ENCODE data around the gene ERFE.
A peak's percentile ranks its signal among the peaks of the same experiment; 100 is the strongest.

Gene ERFE

DNA sequence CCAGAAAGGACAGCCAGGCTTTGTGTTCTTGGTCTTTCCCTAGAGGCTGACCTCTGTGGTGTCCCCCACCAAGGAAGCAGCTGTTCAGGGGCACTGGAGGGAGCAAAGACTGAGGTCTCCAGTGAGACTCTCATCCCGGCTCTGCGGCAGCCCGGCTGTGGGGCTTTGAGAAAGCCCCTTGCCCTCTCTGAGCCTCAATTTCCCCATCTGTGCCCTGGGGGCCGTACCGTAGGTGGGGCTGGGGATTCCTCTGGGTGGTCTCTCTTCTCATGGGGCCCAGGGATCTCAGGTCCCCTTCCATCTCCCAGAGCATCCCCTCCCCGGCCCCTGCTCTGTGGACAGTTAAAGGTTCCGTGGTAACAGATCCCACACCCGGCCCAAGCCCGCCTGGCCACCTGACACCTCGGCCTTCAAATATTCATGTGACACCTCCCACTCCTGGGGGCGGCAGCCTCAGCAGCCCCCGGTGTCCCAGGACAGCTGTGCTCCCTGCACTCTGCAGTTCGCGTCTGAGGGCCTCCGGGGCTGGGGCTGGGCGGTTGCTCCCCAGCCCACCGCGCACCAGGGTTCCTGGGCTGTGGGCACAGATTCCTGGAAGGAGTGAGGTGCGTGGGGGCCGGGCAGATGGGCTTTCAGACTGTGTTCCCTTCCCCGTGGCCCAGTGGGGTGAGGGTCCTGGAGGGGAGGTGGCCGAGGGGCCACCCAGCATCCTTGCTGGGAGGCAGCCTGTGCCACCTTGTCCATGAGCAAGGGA is 35.4 kb upstream of the ERFE start:
- Mint-ChIP-seq H3K9me3 (no peaks in the 10 kb centered on the region), H3K27me3 (no peaks in the 10 kb centered on the region), H3K36me3 (ENCODE audit: low read depth) (no peaks in the 10 kb centered on the region), H3K4me3 (no peak overlapping the region), H3K27ac (no peak overlapping the region), H3K4me1 (no peaks in the 10 kb centered on the region)
- no peak for DNase-seq
- ATAC-seq, result no peak

DNA sequence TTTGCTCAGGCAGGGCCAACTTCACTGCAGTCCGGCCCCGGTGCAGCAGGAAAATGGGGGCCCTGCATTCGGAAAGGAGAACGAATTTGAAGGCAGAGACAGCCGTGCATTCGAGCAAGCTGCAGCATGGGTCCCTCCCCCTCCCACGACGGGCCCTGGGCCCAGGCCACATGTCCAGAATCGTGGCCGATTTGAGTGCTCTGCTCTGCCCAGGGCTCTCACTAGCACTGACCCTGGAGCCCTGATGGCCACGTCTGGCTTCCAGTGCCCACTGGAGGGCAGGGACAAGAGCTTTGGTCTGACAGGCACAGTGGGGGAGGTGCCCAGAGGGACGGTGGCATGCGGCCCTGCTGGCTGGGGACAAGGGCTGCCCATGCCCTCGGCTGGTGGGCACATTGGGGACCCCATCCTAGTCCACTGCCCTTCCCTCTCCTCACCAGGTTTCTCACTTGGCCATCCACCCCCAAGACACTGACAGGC is 34.7 kb upstream of the ERFE start:
- H3K36me3 Mint-ChIP-seq (ENCODE audit: low read depth), result no peaks in the 10 kb centered on the region
- no peak overlapping the region for H3K27ac Mint-ChIP-seq
- no peak overlapping the region for H3K4me3 Mint-ChIP-seq
- no peaks in the 10 kb centered on the region for H3K27me3 Mint-ChIP-seq
- no peaks in the 10 kb centered on the region for H3K4me1 Mint-ChIP-seq
- ATAC-seq (no peak), DNase-seq (no peak)
- no peaks in the 10 kb centered on the region for H3K9me3 Mint-ChIP-seq

DNA sequence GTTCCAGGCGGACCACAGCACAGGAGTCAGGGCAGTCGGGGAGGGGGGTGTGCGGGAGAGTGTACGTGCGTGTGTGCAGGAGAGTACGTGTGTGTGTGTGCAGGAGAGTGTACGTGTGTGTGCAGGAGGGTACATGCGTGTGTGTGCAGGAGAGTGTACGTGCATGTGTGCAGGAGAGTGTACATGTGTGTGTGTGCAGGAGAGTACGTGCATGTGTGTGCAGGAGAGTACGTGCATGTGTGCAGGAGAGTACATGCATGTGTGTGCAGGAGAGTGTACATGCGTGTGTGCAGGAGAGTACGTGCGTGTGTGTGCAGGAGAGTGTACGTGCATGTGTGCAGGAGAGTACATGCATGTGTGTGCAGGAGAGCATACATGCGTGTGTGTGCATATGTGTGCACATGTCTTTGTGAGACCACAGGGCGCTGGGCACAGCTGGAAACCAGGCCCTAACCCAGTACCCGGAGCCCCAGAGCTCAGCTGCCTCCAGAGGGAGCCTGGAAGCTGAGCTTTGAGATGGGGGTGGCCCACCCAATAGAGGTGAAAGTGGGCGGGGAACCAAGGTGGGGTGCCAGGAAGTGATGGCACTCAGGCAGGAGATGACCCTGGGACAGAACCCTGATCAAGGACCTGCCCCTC is 34.2 kb upstream of the ERFE start:
- H3K9me3 Mint-ChIP-seq, result no peaks in the 10 kb centered on the region
- no peak overlapping the region for H3K27ac Mint-ChIP-seq
- DNase-seq (no peak), ATAC-seq (no peak)
- H3K4me3 Mint-ChIP-seq, result no peak overlapping the region
- H3K36me3 Mint-ChIP-seq (ENCODE audit: low read depth), result no peaks in the 10 kb centered on the region
- H3K4me1 Mint-ChIP-seq, result no peaks in the 10 kb centered on the region
- no peaks in the 10 kb centered on the region for H3K27me3 Mint-ChIP-seq

DNA sequence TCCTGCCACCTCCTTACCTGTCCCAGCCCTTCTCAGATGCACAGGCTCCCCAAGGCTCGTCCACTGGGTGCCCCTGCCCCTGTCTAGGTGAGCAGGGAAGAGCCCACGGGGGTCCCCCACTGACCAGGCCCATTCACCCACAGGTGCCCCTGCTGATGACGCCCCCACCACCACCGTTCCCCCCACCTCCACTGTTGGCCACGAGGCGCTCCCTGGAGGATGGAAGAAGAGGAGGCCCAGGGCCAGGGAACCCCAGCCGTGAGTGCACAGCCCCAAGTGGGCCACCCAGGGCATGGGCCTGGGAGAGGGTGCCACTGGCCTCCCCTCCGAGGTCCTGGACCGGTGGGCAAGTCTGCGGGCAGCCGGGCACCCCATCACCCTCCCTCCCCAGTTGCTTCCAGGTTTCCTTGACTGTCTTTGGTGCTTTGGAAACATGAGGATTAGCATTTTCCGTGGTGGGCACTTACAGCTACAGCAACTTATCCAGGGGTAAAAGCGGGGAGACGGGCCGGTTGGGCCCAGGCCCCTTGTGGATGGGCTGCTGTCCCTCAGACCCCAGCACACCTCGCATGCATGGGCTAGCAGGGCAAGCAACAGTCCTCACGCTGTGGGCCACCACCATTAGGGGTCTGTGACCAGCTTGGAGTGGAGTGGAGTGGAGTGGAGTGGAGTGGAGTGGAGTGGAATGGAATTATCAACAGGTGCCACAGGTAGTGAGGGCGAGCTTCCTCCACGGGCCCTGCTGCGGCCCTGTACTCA is 33.5 kb upstream of the ERFE start:
- Mint-ChIP-seq H3K27ac (no peak overlapping the region), H3K36me3 (ENCODE audit: low read depth) (no peaks in the 10 kb centered on the region), H3K4me3 (no peak overlapping the region), H3K9me3 (no peaks in the 10 kb centered on the region), H3K4me1 (no peaks in the 10 kb centered on the region), H3K27me3 (no peaks in the 10 kb centered on the region)
- ATAC-seq (no peak), DNase-seq (no peak)

DNA sequence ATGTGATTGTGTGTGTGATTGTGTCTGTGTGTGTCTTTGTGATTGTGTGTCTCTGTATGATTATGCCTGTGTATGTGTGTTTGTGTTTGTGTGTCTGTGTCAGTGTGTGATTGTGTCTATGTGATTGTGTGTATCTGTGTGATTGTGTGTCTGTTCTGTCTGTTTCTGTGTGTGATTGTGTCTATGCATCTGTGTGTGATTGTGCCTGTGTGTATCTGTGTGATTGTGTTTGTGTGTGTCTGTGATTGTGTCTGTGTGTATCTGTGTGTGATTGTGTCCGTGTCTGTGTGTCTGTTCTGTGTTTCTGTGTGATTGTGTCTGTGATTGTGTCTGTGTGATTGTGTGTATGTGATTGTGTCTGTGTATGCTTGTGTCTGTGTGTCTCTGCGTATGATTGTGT is 32.4 kb upstream of the ERFE start:
- H3K9me3 Mint-ChIP-seq, result no peaks in the 10 kb centered on the region
- H3K4me1 Mint-ChIP-seq, result no peaks in the 10 kb centered on the region
- no peak overlapping the region for H3K27ac Mint-ChIP-seq
- no peak overlapping the region for H3K4me3 Mint-ChIP-seq
- ATAC-seq (no peak), DNase-seq (no peak)
- H3K27me3 Mint-ChIP-seq, result no peaks in the 10 kb centered on the region
- no peaks in the 10 kb centered on the region for H3K36me3 Mint-ChIP-seq (ENCODE audit: low read depth)

DNA sequence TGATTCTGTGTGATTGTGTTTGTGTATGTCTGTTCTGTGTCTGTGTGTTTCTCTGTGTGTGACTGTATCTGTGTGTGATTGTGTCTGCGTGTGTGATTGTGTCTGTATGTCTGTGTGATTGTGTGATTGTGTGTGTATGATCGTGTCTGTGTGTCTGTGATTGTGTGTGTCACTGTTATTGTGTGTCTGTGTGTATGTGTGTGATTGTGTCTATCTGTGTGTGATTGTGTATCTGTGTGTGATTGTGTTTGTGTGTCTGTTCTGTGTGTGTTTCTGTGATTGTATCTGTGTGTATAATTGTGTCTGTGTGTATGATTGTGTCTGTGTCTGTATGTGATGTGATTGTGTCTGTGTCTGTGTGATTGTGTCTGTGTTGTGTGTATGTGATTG is 32.0 kb upstream of the ERFE start:
- DNase-seq (no peak), ATAC-seq (no peak)
- Mint-ChIP-seq H3K9me3 (no peaks in the 10 kb centered on the region), H3K27ac (no peak overlapping the region), H3K4me1 (no peaks in the 10 kb centered on the region), H3K27me3 (no peaks in the 10 kb centered on the region), H3K36me3 (ENCODE audit: low read depth) (no peaks in the 10 kb centered on the region), H3K4me3 (no peak overlapping the region)

DNA sequence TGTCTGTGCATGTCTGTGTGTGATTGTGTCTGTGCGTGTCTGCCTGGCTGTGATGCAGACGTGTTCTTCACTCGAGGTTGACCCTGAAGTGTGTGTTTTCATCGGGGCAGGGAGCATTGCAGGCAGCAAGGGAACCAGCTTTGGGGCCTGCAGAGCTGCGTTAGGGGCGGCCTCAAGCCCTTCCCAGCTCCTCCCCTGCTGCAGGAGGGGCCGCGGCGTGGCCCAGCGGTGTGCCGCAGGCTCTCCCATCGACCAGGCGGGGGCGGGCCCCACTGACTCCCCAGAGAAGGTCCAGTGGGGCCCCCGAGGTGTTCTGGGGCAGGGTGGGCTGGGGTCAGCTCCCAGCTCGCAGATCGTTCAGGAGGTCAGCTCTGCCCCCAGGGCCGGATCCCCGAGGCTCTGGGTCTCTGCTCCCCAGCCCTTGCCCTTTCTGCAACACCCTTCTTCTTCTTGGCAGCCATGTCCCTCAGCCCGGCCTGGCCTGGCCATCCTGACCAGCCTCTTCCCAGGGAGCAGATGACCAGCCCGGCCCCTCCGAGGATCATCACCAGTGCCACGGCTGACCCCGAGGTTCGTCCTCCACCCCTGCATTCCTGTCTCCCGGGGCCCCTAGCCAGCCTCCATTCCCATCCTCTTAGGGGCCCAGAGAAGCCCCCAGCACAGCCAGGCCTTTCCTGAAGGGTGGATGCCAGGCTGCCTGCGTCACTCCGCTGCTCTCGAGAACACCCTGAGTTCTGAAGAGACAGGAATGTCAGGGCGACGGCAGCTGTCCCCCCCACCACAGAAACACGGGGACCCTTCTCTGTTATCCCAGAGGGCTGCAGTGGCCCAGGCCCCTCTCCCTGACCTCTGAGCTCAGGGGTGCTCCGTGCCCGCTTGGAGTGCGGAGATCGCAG is 31.4 kb upstream of the ERFE start:
- Mint-ChIP-seq H3K9me3 (no peaks in the 10 kb centered on the region), H3K36me3 (ENCODE audit: low read depth) (no peaks in the 10 kb centered on the region), H3K27ac (no peak overlapping the region), H3K4me1 (no peaks in the 10 kb centered on the region), H3K27me3 (no peaks in the 10 kb centered on the region), H3K4me3 (no peak overlapping the region)
- DNase-seq, result peak; percentile 20
- no peak for ATAC-seq

DNA sequence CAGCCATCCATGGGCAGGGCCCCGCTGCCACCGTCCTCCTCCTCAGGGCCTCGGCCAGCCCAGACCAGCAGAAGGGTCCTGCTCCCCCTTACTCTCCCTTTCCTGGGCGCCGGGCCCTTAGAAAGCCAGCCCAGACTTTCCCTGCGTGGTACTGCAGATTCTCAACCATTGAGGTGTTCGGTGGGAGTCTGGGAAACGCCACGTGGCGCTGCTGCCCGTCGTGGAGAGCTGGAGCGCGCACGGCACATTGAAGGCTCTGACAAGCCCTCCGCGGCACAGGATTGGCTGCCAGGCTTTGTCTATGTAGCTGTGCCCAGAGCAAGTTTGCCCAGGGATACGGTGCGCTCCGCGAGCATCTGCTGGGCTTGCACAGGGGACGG is 30.7 kb upstream of the ERFE start:
- H3K27ac Mint-ChIP-seq, result no peak overlapping the region
- no peaks in the 10 kb centered on the region for H3K27me3 Mint-ChIP-seq
- ATAC-seq (no peak), DNase-seq (no peak)
- no peaks in the 10 kb centered on the region for H3K36me3 Mint-ChIP-seq (ENCODE audit: low read depth)
- H3K4me3 Mint-ChIP-seq, result no peak overlapping the region
- no peaks in the 10 kb centered on the region for H3K9me3 Mint-ChIP-seq
- H3K4me1 Mint-ChIP-seq, result no peaks in the 10 kb centered on the region

DNA sequence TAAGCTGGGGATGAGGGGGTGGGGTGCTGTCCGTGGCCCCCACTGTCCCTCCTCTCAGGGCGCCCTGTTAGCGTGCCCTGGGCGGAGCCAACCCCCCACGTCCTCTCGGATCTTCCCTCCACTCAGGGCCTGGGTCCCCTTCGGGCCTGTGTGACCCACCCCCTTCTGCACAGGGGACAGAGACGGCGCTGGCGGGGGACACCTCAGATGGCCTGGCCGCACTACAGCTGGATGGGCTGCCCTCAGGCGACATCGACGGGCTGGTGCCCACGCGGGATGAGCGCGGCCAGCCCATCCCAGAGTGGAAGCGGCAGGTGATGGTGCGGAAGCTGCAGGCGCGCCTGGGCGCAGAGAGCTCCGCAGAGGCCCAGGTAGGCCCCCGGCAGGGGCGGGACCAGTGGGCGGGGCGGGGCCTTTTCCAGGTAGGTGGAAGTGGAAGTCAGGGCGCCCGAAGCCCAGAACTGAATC is 30.2 kb upstream of the ERFE start:
- Mint-ChIP-seq H3K4me1 (no peaks in the 10 kb centered on the region), H3K36me3 (ENCODE audit: low read depth) (no peaks in the 10 kb centered on the region), H3K4me3 (no peak overlapping the region), H3K27ac (no peak overlapping the region), H3K9me3 (no peaks in the 10 kb centered on the region), H3K27me3 (no peaks in the 10 kb centered on the region)
- DNase-seq (no peak), ATAC-seq (no peak)

DNA sequence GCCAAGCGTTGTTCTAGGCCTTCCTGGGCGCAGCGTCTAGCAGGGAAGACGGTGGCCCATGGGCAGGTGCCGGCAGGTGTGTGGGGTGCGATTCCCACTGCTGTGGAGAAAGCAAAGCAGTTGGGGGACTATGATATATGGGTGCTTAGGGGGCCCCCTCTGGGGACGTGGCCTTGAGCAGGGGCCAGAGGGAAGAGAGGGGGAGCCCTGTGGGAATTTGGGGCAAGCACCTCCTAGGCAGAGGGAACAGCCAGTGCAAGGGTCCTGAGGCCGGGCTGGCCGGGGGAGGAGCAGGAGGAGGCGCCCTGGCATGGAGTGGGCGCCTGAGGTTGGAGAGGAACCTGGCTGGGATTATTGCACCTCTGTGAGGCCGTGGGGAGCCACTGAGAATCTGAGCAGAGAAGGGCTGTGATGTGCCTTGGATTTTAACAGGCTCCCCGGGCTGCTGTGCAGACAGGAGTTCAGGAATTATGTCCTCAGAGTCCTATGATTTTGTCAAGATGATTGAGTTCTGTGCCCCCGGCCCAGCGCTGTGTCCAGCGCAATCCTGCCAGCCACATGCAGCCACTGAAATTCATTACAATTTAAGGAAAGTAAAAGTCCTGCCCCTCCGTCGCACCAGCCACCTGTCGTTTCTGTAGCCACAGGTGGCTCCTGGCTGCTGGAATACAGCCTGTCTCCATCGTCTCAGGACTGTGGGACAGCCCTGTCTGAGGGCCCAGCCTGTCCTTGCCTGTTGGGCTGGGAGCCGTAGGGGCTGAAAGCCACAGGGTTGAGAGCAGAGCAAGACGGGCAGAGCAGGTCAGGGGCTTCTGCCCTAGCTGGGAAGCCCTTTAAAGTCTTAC is 29.4 kb upstream of the ERFE start:
- Mint-ChIP-seq H3K4me3 (no peak overlapping the region), H3K27me3 (no peaks in the 10 kb centered on the region), H3K4me1 (no peaks in the 10 kb centered on the region), H3K9me3 (no peaks in the 10 kb centered on the region), H3K27ac (no peak overlapping the region), H3K36me3 (ENCODE audit: low read depth) (no peaks in the 10 kb centered on the region)
- no peak for ATAC-seq
- no peak for DNase-seq

DNA sequence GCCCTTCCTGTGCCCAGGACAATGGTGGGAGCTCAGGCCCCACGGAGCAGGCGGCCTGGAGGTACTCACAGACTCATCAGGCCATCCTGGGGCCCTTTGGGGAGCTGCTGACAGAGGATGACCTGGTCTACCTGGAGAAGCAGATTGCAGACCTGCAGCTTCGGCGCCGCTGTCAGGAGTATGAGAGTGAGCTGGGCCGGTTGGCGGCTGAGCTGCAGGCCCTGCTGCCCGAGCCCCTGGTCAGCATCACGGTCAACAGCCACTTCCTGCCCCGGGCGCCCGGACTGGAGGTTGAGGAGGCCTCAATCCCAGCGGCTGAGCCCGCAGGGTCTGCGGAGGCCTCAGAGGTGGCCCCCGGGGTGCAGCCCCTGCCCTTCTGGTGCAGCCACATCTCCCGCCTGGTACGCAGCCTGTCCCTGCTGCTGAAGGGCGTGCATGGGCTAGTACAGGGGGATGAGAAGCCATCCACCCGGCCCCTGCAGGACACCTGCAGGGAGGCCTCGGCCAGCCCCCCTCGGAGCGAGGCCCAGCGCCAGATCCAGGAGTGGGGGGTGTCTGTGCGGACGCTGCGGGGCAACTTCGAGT is 28.6 kb upstream of the ERFE start:
- no peaks in the 10 kb centered on the region for H3K36me3 Mint-ChIP-seq (ENCODE audit: low read depth)
- ATAC-seq, result no peak
- no peak overlapping the region for H3K27ac Mint-ChIP-seq
- no peaks in the 10 kb centered on the region for H3K9me3 Mint-ChIP-seq
- no peaks in the 10 kb centered on the region for H3K4me1 Mint-ChIP-seq
- no peak overlapping the region for H3K4me3 Mint-ChIP-seq
- no peaks in the 10 kb centered on the region for H3K27me3 Mint-ChIP-seq
- DNase-seq, result no peak

DNA sequence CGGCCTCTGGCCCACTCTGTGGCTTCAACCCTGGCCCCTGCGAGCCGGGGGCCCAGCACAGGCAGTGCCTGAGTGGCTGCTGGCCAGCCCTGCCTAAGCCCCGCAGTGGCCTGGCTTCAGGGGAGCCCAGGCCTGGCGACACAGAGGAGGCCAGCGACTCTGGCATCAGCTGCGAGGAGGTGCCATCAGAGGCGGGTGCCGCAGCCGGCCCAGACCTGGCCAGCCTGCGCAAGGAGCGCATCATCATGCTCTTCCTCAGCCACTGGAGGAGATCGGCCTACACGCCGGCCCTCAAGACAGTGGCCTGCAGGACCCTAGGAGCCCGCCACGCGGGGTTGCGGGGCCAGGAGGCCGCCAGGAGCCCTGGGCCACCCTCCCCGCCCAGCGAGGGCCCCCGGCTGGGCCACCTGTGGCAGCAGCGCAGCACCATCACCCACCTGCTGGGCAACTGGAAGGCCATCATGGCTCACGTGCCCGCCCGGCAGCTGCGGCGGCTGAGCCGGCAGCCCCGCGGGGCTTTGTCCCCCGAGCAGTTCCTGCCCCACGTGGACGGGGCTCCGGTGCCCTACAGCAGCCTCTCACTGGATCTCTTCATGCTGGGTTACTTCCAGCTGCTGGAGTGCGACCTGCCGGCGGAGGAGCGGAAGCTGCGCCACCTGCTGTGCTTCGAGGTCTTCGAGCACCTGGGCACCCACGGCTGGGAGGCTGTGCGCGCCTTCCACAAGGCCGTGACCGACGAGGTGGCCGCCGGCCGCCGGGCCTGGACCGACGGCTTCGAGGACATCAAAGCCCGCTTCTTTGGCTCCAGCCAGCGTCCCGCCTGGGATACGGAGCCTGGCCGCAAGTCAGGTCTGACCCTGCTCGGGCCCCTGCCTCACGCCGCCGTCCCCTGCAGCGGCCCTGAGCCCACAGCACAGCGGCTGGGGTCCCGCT is 27.8 kb upstream of the ERFE start:
- H3K36me3 Mint-ChIP-seq (ENCODE audit: low read depth), result no peaks in the 10 kb centered on the region
- no peaks in the 10 kb centered on the region for H3K9me3 Mint-ChIP-seq
- no peak overlapping the region for H3K27ac Mint-ChIP-seq
- DNase-seq (no peak), ATAC-seq (no peak)
- no peaks in the 10 kb centered on the region for H3K27me3 Mint-ChIP-seq
- H3K4me1 Mint-ChIP-seq, result no peaks in the 10 kb centered on the region
- H3K4me3 Mint-ChIP-seq, result no peak overlapping the region
